Endothelial cell of umbilical vein (primary cell): ENCODE measurements around the gene RASGRF1.

Source experiments
- EZH2 ChIP-seq: IDR thresholded peaks from 2 replicates; pipeline ENCODE4 v1.6.1; 2012; ENCODE audit warnings: borderline replicate concordance, low read depth, mild to moderate bottlenecking, moderate library complexity, low read length, inconsistent platforms; ENCODE audit not compliant: severe bottlenecking
- FOS ChIP-seq: IDR thresholded peaks from 2 replicates; pipeline ENCODE4 v1.6.1; 2011; ENCODE audit warnings: mild to moderate bottlenecking, low read length, moderate library complexity, borderline replicate concordance; ENCODE audit not compliant: insufficient read depth
- POLR2A ChIP-seq: IDR thresholded peaks from 2 replicates; pipeline ENCODE4 v1.6.1; 2012; ENCODE audit warnings: low read depth, mild to moderate bottlenecking, control low read depth, low read length
- POLR2AphosphoS5 ChIP-seq: IDR thresholded peaks from 2 replicates; pipeline ENCODE4 v1.6.1; 2012; ENCODE audit warnings: low read depth, mild to moderate bottlenecking, control low read depth, low read length, moderate library complexity; ENCODE audit not compliant: insufficient read depth
- TF ChIP-seq, protein P1 (sequence below), 2 donors: IDR thresholded peaks; 1 replicate in 1 of 2; 2 replicates in 1 of 2; pipeline ENCODE4 v1.5.1; 2011; ENCODE audit warnings: low read length in 2 of 2, mild to moderate bottlenecking in 2 of 2, moderate library complexity in 2 of 2, control low read depth in 1 of 2, inconsistent platforms in 1 of 2, low read depth in 1 of 2; ENCODE audit not compliant: insufficient read depth in 1 of 2; ENCODE audit errors: extremely low read depth in 1 of 2
- TF ChIP-seq, protein P2 (sequence below): IDR thresholded peaks from 2 replicates; pipeline ENCODE4 v1.6.1; 2011; ENCODE audit not compliant: insufficient read depth, insufficient read length

DNA sequence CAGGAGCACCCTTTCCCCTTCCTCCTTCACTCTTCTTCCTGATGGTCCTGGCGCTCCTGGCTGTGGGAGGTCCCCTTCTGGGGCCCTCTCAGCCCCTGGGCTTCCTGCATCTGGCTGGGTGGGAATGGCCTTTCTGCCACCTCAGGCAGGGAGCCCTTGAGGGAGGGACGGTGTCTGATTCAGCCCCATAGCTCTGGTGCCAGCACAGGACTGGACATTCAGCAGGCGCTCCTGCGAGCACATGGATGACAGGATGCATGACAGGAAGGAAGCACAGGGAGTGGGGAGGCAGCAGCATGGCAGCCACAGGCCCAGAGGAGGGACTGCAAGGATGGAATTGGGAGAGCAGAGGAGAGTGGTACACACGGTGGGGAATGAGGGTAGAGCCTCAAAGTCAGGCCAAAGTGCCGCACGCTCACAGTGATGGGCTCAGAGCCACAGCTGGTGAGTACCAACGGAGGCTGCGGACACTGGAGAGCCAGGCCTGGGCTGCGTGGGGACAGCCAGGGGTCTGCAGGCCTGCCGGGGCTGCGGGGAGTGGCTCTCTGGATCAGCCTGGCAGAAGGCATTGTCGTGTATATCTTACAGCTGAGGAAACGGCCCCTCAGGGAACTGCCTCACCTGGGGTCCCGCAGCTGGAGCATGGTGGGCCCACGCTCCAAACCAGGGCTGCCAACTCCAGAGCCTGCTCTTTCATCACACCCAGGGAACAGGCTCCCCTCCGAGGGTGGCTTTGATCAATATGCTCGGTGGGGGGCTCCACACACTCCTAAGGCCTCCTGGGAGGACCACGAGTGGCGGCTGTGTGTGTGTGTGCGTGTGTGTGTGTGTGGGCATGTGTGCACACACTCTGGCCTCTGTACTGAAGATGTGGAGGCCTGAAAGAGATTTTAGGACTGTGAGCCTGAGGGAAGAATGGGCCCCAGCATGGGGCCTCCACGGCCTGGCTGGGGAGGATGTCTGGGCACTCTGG is 94.4 kb downstream of the RASGRF1 start:
- TF ChIP-seq POLR2AphosphoS5 (no peak), POLR2A (no peak), FOS (no peak), EZH2 (no peak)
- TF ChIP-seq, protein P1, sequence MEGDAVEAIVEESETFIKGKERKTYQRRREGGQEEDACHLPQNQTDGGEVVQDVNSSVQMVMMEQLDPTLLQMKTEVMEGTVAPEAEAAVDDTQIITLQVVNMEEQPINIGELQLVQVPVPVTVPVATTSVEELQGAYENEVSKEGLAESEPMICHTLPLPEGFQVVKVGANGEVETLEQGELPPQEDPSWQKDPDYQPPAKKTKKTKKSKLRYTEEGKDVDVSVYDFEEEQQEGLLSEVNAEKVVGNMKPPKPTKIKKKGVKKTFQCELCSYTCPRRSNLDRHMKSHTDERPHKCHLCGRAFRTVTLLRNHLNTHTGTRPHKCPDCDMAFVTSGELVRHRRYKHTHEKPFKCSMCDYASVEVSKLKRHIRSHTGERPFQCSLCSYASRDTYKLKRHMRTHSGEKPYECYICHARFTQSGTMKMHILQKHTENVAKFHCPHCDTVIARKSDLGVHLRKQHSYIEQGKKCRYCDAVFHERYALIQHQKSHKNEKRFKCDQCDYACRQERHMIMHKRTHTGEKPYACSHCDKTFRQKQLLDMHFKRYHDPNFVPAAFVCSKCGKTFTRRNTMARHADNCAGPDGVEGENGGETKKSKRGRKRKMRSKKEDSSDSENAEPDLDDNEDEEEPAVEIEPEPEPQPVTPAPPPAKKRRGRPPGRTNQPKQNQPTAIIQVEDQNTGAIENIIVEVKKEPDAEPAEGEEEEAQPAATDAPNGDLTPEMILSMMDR (IDR thresholded peaks at IDR 0.05; ENCODE audit: extremely low read depth in 1 of 2, insufficient read depth in 1 of 2, low read depth in 1 of 2, low read length in 2 of 2) = no peak
- TF ChIP-seq, protein P2, sequence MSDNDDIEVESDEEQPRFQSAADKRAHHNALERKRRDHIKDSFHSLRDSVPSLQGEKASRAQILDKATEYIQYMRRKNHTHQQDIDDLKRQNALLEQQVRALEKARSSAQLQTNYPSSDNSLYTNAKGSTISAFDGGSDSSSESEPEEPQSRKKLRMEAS = no peak
